GM12801 (cell line): Measurements from ENCODE around the gene ENAH.

ENCODE experiments used
- CTCF ChIP-seq: IDR thresholded peaks from one replicate; pipeline ENCODE4 v1.5.1; 2011; ENCODE audit warnings: control low read depth; ENCODE audit not compliant: insufficient read length; ENCODE audit errors: extremely low read depth

ENAH gene

GRCh38 chr1:225511828-225512381 is 141.0 kb downstream of the ENAH start:
- TF ChIP-seq CTCF: no peak

- TF ChIP-seq CTCF: no peak
Observed at GRCh38 chr1:225509770-225510169, 143.2 kb downstream of the ENAH start.

GRCh38 chr1:225509376-225509707 is 143.6 kb downstream of the ENAH start:
- no peak for TF ChIP-seq CTCF

GRCh38 chr1:225508538-225509375 is 144.2 kb downstream of the ENAH start:
- no peak for TF ChIP-seq CTCF

- TF ChIP-seq CTCF: no peak
Observed at GRCh38 chr1:225506727-225507126, 146.2 kb downstream of the ENAH start.

- TF ChIP-seq CTCF: no peak
Observed at GRCh38 chr1:225504776-225505175, 148.1 kb downstream of the ENAH start.

GRCh38 chr1:225500624-225501192 is 152.2 kb downstream of the ENAH start:
- TF ChIP-seq CTCF: no peak
